DMS53 treated with DMSO at 0.1 percent for 48 hours (cell line): Measurements from ENCODE around the gene SGF29.
A peak's percentile ranks its signal among the peaks of the same experiment; 100 is the strongest.
"Not testable (repeated sequence)": the region's sequence is repeated elsewhere in the genome, so short reads cannot be mapped to it uniquely, and the experiment has no call there.

Experiments
- DNase-seq: peaks from one replicate; lab custom pipeline; 2025; ENCODE audit not compliant: unreplicated experiment; lab: John Stamatoyannopoulos, UW

The SGF29 gene

GRCh38 chr16:28553776-28554633, at the start of gene SGF29:
Gene SGF29 (plus strand): TSS chr16:28553920. CDS start chr16:28581070, 27,150 bp downstream.
- DNase-seq, result peak; percentile 69

GRCh38 chr16:28504707-28505404, 48.9 kb upstream of the SGF29 start:
- peak; percentile 28 for DNase-seq

- no peak for DNase-seq
These were observed 48.1 kb upstream of the SGF29 start for GRCh38 chr16:28505489-28506137.

- DNase-seq, result no peak
These were observed 42.7 kb upstream of the SGF29 start for GRCh38 chr16:28511031-28511430.

- DNase-seq, result no peak
These were observed 41.6 kb upstream of the SGF29 start for GRCh38 chr16:28511801-28512789.

- no peak for DNase-seq
These were observed 40.1 kb upstream of the SGF29 start for GRCh38 chr16:28513484-28514181.

- no peak for DNase-seq
These were observed 39.5 kb upstream of the SGF29 start for GRCh38 chr16:28514246-28514645.

- DNase-seq, result no peak
These were observed 33.0 kb upstream of the SGF29 start for GRCh38 chr16:28520672-28521071.

- no peak for DNase-seq
These were observed 32.3 kb upstream of the SGF29 start for GRCh38 chr16:28521436-28521835.

- DNase-seq, result no peak
These were observed 30.9 kb upstream of the SGF29 start for GRCh38 chr16:28522792-28523191.

- DNase-seq, result no peak
These were observed 29.0 kb upstream of the SGF29 start for GRCh38 chr16:28524681-28525171.

- no peak for DNase-seq
These were observed 27.3 kb upstream of the SGF29 start for GRCh38 chr16:28526201-28527099.

GRCh38 chr16:28527100-28527785, 26.5 kb upstream of the SGF29 start:
- DNase-seq, result not testable (repeated sequence)

GRCh38 chr16:28527985-28528384, 25.7 kb upstream of the SGF29 start:
- no peak for DNase-seq

- no peak for DNase-seq
These were observed 25.3 kb upstream of the SGF29 start for GRCh38 chr16:28528463-28528867.

GRCh38 chr16:28529124-28529523, 24.6 kb upstream of the SGF29 start:
- DNase-seq, result no peak

- DNase-seq, result no peak
These were observed 21.7 kb upstream of the SGF29 start for GRCh38 chr16:28531777-28532744.
